Activated naive CD4-positive, alpha-beta T cell treated with Interleukin-2 at 50 U/mL for 16 hours (primary cell): ENCODE data around the gene HSP90AB1.

ENCODE experiments used
- DNase-seq: peaks from one replicate; pipeline ENCODE4 v3.0.0-alpha.2; 2020

Gene HSP90AB1

DNA sequence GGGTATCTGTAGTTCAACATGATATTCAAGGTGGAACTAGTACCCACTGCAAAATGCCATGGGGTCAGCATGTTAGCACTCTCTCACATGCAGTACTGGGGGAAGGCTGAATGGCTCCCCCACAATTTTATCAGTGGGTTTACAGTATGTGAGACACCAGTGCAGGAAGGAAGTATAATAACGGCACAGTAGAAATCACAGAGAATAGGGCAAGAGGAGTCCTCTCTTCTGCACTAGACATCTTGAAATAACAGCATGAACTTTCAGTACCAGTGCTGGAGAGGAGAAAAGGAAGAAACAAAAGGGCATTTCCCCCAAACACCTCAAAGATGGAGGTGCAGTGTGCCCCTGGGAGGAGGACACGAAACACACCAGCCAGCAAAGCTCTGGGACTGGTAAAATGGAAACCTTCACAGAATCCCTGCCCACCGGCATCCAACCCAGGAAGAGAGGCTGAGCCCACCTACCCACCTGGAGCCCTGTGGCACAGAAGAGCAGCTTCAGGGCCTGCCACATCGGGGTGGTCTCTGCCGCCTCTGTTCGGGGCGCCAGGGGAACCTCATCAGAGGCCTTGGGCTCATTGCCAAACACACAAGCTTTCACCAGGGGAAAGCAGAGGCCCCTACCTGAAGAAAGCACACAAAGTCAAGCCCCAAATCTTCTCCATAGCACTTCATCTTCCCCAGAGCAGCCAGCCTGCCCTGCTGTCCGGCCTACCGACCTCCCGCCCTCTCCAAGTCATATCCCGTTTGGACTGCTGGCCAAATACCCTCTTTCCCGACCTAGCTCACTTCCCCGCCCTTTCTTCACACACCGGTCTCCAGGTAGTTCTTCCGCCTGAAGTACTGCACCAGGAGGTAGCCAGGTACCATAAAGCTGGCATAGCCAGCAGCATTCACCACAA lies 9.2 kb downstream of the HSP90AB1 start:
- DNase-seq, result peak; percentile 36

DNA sequence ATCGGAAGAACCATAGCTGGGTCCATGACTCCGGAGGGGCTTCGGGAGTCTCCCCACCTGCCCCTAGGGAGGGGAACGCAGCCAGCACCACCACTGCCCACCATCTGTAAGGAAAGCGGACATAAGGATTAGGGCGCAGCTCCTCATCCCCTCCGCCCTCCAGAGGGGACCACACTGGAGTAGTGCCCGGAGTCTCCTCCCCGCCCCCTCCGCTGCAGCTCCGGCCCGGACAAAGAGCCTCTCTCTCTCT lies 9.8 kb downstream of the HSP90AB1 start:
- DNase-seq, result peak; percentile 34

DNA sequence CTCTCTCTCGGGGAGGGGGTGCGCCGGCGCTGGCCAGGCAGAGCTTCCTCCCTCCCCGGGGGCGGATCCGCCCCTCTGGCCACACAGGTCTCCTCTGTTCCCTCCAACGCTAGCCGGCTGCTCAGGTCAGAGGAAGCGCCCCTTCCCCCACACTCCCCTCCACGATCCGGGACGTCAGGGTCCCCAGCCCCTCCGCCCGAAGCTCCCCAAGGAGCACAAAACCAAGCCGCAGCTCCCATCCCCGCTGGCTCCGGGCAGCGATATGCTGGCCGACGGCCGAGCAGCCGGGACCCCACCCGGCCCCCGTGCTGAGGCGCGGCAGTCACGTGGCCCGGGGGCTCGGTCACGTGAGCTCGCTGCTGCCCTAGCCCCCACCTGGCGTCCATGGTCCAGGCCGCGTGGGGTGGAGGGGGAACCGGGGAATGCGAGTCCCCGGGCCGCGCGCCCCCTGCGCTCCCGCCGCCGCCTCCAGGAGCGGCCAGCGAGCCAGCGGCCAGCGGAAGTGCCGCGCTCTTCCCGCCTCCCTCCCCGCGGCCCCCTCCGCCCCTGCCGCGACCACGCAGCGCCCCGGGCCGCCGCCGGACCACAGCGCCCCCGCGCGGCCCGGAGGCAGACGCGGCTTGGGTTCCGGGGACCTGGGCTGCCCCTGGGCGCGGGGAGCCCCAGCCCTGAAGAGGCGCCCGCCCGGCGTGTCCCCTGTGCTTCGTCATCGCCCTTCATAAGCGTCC lies 10.3 kb downstream of the HSP90AB1 start, which contains the start of gene SLC35B2:
SLC35B2 (minus strand) TSS at position 504 of the 728 bp plus-strand sequence; CDS start at position 386, 118 bp downstream.
- peak; percentile 71 for DNase-seq

DNA sequence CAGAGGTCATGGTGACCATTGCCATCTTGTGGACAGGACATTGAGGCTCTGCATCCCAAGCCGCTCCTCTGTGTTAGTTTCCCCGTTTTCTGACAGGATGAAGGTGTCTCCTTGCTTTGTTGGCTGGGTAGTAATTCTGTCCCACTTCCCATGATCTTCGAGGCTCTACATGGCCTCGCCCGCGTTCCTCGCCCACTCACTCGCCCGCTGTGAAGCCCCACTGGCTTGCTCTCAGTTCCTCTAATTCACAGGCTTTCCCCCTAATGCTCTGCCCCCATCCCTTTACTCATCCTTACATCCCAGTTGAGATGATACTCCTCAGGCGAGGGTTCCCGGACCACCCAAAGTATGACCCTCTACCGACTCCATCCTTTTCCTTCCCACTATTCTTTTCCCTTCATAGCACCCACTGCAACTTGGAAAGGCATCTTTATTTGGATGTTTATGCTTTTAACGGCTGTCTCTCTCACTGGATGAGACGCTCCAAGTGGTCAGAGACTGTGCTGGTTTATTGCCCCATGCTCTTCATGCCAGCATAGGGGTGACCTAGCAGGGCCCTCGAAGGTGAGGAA lies 10.9 kb downstream of the HSP90AB1 start:
- DNase-seq, result no peak

DNA sequence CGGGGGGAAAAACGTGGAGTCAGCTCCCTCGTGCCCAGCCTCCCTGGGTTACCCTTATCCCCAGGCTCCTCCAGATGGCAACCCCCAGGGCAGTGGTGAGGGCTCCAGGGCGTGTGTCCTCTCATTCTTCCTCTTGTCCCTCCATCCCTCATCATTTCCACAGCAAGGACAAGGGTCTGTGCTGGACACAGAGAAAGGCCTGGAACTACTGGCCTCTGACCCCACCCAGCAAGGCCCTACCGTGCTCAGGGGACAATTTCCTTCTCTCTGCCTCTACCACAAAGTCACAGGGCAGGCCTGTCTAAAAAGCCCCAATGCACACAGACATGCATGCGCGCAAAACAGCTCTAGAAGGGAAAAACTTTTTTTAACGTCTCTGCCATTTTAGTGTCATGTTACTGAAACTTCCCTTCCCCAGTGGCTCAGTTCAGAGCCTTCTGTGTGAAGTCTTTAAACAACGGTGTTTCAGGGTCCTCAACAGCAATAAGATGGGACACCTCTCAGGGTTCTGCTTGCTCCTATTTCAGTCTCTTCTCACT lies 11.5 kb downstream of the HSP90AB1 start:
- DNase-seq, result no peak

DNA sequence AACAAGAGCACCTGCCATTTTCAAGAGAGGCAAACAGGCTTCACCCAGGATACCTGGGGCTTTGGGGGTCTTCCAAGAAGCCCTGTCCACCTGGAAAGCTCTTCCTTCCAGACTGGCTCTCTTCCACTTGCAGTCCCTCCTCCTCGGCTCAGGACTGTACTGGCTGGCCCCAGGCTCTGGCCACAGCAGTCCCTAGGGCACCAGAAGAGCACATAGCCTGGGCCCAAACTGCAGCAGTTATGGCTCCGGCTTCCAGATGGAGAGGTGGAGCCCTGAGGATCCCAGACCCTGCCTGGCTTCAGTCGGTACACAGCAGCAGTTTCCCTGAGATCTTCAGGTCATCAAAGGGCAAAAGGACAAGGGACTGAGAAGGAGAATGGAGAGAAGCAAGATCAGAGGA lies 12.0 kb downstream of the HSP90AB1 start:
- no peak for DNase-seq

DNA sequence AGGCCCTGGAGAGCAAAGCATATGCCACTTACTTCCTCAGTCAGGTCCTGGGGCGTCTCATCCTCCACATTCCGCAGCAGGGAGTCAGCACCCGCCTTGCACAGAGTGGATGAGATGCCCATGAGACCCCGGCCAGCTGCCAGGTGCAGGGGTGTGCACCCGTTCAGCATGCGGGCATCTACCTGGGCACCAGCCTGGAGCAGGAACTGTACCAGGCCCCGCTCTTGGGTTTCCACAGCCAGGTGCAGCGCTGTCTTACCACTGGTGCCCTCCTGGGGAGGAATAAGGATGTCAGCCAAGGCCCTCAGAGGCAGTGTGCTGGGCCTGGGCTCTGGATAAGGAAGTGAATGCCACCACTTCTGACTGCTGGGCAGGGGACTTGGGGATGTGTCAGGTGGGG lies 13.1 kb downstream of the HSP90AB1 start:
- no peak for DNase-seq

DNA sequence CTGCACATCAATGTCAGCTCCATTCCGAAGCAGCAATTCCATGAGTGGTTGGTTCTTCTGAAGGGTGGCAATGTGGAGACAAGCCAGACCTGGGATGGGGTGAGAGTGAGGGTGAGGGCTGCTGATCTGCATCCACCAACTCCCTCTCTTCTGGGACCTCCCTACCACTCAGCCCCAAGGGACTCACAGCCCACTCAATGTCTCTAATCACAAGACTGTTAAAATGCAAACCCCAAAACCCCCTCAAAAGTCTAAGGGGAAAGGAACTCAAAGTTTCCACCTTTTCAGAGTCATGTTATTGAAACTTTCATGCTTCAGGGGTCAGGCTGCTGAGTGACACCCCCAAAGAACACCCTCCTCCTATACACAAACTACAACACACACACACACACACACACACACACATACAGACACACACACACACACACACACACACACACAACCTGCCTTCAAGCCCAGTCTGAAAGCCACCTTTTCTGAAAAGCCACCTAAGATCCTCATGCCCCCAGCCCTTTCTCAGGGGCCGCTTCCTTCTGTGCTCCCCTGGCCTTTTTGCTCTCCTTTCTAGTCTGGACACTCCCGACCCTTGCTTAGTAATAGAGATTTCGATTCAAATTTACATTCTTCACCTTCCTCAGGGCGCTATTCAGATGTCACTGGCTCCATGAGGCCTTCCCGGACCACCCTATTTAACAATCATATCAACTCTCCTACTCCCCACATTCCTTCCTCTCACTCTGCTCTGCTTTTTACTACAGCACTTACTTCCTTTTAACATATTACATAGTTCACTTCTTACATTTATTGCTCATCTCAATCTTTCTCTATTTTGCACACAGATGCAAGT lies 13.8 kb downstream of the HSP90AB1 start:
- no peak for DNase-seq

DNA sequence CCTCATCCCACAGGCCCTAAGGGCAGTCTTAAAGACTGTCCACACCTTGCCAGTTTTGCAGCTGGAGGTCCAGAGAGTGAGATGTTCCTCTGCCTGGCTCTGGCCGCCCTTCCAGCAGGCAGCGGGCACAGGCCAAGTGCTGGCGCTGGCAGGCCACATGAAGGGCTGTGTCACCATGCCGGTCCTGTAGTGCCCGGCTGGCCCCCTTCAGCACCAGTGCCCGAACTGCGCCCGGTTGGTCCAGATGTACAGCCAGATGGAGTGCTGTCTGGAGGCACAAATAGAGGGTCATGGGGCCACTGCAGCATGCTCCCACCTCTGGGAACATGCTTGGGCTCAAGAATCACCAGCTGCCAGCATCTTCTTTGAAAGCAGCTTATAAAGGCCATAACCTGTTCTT lies 14.7 kb downstream of the HSP90AB1 start:
- DNase-seq, result no peak

DNA sequence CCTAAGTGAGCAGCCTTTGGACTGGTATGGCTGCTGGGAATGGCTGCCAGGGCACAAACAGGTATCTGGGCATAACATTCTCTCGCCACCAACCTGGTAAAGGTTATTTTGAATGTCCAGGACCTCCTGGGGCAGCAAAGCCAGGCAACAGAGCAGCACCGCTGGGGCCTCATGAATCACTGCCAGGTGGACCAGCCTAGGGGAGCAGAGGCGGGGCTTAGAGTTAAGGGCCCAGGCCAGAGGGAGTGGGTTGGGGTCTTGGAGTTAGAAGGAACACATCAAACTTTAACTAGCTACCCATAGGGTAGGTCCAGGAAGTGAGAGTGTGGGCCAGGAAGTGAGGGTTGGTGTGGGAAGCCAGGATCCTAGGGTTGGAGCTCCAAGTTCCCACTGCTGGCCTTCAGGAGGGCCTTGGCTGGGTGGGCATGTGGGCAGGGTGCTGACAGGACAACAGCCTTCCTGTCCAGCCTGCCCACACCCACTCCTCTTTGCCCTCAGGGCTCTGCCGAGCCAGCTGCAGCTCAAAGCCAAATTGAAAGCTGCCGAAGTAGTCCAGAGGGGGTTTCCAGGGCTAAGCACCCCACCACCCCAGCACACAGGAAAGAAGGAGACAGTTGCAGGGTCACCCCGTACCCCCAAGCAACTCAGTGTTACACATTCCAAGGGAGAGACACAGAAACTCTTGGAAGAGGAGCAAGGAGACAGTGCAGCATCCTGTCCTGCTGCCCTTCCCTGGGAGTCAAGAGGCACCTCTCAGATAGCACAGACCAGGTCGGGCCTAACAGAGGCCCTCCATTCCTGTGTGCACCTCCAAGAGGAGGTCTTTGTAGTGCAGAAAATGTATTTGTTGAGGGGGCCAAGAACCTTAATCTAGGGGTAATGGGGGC lies 15.8 kb downstream of the HSP90AB1 start:
- no peak for DNase-seq

DNA sequence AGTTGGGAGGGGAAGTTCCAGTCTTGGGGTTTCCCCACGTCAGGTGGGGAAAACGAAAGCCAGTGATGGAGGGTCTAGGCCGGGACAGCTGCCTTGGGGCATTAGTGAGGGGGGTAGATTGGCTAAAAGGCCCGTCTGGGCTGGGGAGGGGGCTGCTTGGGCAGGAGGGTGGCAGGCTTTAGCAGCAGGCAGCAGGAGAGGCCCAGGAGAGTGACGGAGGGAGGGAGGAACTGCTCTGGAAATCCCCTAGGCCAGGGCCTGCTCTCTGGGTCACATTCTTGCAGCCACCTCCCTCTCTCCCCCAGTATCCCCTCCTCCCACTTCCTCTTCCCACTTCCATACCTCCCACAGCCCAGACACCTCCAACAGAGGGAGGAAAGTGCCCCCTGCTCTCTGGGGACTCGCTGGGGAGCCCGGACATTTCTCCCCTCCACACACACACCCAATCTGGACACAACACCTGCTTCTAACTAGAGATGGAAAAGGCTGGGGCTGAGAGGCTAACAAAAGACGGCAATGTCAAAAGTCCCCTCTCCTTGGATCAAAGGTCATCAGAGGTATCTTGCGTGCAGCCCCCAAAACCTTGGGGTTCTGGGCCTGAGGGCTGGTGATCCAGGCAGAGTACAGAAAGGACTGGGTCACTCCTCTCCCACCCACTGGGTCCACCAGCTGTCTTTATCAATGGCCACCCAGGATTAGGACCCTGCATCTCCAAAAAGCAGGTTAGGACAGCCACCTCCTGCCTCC lies 16.6 kb downstream of the HSP90AB1 start:
- DNase-seq, result peak; percentile 54

DNA sequence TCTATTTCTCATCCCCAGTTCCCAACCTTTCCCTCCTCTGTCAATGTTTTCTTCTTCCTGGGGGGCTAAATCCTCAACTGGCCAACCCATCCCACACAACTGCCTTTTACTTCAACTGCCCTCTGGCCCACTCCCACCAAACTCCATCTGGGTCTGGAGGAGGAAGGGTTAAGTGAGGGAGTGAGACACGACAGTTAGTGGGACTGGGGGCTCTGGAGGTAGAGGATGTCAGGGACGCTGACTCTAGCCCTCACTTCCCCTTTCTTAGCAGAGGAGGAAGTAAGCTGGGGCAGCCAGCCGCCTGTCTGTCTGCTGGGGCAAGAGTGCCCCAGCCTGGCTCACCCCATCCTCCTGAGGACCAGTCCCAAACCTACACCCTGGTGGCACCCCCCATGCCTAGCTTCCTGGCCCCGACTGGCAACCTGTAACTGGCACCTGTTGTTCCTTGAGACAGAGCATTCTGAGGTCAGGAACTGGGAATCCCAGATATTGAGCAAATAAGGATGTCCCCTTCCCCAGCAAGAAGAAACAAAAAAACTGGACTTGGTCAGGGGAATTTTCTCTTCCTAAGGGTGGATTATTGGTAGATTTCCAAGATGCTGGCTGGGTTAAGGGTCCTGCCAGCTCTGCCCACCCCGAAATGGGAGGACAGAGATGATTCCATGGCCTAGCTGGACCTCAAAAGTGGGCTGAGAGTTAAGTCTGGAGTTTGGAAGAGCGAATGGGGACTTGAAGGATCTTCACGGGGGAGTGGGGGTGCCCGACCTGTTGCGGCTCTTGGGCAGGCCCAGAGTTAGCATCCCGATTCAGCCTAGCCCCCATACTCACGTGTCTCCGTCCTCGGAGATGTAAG lies 17.5 kb downstream of the HSP90AB1 start:
- peak; percentile 36 for DNase-seq

DNA sequence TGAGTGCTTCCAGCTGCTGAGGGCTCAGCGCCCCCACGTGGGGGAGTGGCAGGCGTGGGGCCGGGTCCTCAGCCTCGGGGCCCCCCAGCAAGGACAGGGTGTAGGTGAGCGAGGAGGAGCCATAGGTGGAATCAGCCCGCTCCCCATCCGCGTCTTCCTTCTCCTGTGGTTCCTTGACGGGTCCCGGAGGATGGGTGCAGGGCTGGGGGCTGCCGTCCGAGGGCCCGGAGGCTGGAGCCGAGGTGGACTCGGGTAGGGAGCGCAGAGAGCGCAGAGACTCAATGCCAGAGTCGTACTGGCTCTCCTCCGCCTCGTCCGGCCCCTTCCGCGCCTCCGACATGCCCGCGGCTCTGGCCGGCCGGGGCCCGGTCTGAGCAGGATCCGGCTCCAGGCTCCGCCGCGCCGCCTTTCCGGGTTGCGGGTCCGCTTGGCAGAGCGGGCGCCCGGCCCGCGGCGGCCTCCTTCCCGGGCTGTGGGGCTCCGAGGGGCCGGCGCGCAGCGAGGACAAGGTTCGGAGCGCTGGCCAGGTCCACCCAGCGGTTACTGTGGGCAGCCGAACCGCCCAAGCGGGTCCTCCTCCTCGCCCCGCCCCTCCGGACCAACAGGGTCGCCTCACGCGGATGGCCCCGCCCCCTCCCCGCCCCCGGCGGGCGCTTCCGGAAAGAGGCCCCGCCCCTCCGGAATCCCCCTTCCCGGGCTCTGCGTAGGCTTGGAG lies 18.3 kb downstream of the HSP90AB1 start, which contains the start of gene NFKBIE:
NFKBIE (minus strand) TSS at position 545 of the 715 bp plus-strand sequence; CDS start at position 340, 205 bp downstream.
- DNase-seq, result peak; percentile 95

DNA sequence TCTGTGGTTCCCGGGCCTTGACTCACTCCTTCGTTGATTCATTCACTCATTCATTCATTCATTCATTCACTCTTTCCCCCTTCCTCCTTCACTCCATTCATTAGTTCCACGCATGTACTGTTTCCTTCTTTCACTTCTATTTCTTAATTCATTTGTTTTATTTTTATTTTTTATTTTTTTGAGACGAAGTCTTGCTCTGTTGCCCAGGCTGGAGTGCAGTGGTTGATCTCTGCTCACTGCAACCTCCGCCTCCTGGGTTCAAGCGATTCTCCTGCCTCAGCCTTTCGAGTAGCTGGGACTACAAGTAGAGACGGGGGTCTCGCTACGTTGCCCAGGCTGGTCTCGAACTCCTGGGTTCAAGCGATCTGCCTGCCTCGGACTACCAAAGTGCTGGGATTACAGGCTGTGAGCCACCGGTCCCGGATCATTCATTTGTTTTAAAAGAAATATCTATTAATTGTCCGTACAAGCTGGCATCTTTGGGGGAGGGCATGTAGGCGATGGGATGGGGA lies 18.9 kb downstream of the HSP90AB1 start:
- DNase-seq, result no peak

DNA sequence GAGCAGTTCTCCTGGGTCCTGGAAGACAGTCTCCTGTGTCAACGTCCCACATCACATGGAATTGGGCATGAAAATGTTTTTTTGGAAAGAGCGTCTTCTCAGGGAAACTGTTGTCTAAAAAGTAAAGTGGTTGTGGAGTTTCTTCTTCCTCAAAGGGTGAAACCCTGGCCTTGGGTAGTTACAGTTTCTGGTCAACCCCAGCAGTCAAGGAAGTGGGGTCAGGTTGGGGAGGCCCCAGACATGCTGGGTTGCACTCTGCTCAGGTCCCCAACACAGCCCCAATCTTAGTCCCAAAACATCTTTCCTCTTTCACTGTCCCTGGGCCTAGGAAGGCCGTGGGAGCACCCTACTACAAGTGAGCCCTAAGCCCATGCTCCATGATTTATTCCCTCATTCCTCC lies 19.4 kb downstream of the HSP90AB1 start:
- DNase-seq, result no peak

DNA sequence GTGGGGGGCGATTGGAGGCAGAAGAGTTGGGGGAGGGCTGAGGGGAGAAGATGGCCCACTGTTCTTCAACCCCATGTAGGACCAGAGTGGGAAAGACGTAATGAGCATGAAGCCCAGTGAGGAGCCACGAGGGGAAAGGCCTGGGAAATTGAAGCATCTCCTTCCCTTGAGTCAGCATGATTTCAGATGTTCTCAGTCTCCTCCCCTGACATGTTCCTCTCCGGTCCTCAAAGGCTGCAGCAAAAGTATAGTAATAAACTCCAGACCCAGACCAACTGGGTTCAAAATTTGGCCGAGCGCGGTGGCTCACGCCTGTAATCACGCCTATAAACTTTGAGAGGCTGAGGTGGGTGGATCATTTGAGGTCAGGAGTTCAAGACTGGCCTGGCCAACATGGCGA lies 20.4 kb downstream of the HSP90AB1 start:
- no peak for DNase-seq

DNA sequence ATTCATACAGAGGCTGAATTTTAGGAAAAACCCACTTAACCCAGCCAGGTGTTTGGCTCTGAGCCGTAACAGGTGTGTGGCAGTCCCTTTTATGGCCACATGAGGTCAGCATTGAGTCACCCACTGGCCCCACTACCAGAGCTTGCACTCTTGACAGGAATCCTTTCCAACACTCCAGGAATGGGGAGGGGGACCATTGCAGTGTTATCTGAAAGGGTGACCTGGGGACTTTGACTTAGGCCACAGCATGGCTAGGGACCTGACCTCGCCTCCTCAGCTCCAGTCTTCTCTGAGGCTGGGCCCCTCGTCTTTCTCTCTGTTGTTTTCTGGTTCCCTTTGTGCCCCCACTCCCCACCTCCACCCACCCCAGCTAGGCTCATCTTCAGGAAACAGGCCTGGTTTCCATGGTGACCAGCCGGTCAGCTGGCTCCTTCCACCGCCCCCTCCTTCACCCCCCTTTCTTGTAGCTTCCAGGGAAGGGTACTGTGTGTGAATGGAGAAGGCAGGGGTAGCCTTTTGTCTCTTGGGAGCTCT lies 21.3 kb downstream of the HSP90AB1 start:
- DNase-seq, result peak; percentile 68

DNA sequence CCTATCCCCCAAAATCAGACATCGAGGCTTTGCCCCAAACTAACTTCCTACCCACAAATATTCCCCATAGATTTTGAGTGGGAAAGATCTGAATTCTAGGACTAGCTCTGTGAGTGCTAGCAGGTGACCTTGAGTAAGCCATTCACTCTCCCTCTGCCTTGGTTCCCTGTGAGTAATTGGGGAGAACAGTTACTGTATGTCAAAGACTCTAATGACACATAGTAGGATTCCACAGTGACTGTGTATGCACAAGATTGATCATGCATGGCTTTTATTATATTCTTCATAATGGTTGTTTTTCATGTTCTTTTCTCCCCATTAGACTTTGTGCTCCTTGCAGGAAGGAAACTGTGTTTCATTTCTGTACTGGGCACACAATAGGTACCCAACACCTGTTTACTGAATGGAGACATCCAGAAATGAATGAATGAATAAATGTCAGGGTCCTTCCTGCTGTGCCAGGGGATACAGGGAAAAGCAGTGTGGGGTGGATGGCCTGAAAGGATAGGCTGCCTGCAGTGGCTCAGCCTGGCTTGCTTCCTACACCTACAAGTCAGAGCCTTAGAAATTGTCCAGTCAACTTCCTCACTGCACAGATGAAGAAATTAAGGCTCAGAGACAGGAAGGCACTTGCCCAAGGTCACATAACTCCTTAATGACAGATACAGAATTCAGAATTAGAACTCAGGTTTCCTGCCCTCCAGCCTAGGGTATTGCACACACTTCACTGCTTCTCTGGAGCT lies 22.4 kb downstream of the HSP90AB1 start:
- no peak for DNase-seq
